B cell (primary cell): ENCODE data around the gene ZBTB44. TPM values are rescaled to one million over a fixed set of nuclear protein-coding genes. Genes with fewer than 3 reads are reported as not detected.

Source experiments
- ATAC-seq: fragments of 200-7000 bp; cut with Tn5 transposase; one replicate; pipeline ENCODE4 v1.10.0; 2021; ENCODE audit warnings: low read depth, mild to moderate bottlenecking, moderate number of reproducible peaks, moderate library complexity
- CTCF ChIA-PET: fragments of 350-600 bp; sonication (Branson Sonifier 250); formaldehyde crosslinking; loops from one replicate; lab custom pipeline; 2021; ENCODE audit warnings: antibody characterized with exemption, inconsistent platforms; lab: Charles Lee
- POLR2A ChIA-PET: fragments of 350-600 bp; sonication (Branson Sonifier 250); formaldehyde crosslinking; loops from one replicate; lab custom pipeline; 2021; ENCODE audit warnings: antibody characterized with exemption; lab: Charles Lee
- DNase-seq: peaks from one replicate; pipeline ENCODE4 v3.0.0; 2013
- H2AFZ ChIP-seq: 2 replicates; pipeline ENCODE4 v1.6.1; 2012; ENCODE audit warnings: mild to moderate bottlenecking, low read depth, low read length; ENCODE audit not compliant: insufficient read depth, poor library complexity, severe bottlenecking
- H3K27ac ChIP-seq, 2 donors: 1 replicate in 1 of 2; 2 replicates in 1 of 2; pipeline ENCODE4 v1.5.1; 2012 to 2013; ENCODE audit warnings: low read length in 2 of 2, mild to moderate bottlenecking in 2 of 2, moderate library complexity in 1 of 2
- H3K27me3 ChIP-seq, 4 experiments: fragments of 200-600 bp in 1 of 4; sonication (generic) in 1 of 4; replicated peaks in 1 of 4; 1 replicate in 2 of 4; 2 replicates in 2 of 4; pipeline versions ENCODE4 v1.6.1 to v1.7.0; 2013 to 2016; ENCODE audit warnings: low read length in 3 of 4, mild to moderate bottlenecking in 2 of 4, mixed read lengths in 1 of 4, moderate library complexity in 1 of 4; ENCODE audit not compliant: insufficient read depth in 4 of 4, control insufficient read depth in 3 of 4; ENCODE audit errors: control extremely low read depth in 1 of 4
- H3K36me3 ChIP-seq, 2 experiments: replicated peaks in 1 of 2; 1 replicate in 1 of 2; 2 replicates in 1 of 2; pipeline versions ENCODE4 v1.6.1 to v1.7.1; 2013; ENCODE audit warnings: low read length in 1 of 2; ENCODE audit not compliant: insufficient read depth in 2 of 2, control insufficient read depth in 1 of 2; ENCODE audit errors: control extremely low read depth in 1 of 2, extremely low read depth in 1 of 2
- H3K4me1 ChIP-seq, 2 donors: fragments of 200-600 bp in 1 of 2; sonication (generic) in 1 of 2; 1 replicate in 1 of 2; 2 replicates in 1 of 2; pipeline versions ENCODE4 v1.5.1 to v1.6.1; 2013 to 2017; ENCODE audit warnings: low read length in 2 of 2; ENCODE audit not compliant: control insufficient read depth in 2 of 2, insufficient read depth in 2 of 2
- H3K4me2 ChIP-seq: replicated peaks from 2 replicates; pipeline ENCODE3; 2012; ENCODE audit warnings: mild to moderate bottlenecking, low read depth, low read length; ENCODE audit not compliant: poor library complexity, severe bottlenecking
- H3K4me3 ChIP-seq, 5 experiments: fragments of 200-600 bp in 1 of 5; sonication (generic) in 1 of 5; 1 replicate in 3 of 5; 2 replicates in 2 of 5; pipeline versions ENCODE4 v1.5.1 to v1.7.0; 2011 to 2016; ENCODE audit warnings: low read length in 4 of 5, mild to moderate bottlenecking in 4 of 5, low read depth in 2 of 5, control low read depth in 1 of 5, moderate library complexity in 1 of 5; ENCODE audit not compliant: insufficient read depth in 1 of 5; ENCODE audit errors: control extremely low read depth in 1 of 5, extremely low read depth in 1 of 5
- H3K79me2 ChIP-seq: fragments of 200-600 bp; sonication (generic); one replicate; pipeline ENCODE4 v1.6.0; 2016; ENCODE audit warnings: low read length; ENCODE audit not compliant: control insufficient read depth, insufficient read depth
- H3K9ac ChIP-seq: fragments of 200-600 bp; sonication (generic); 2 replicates; pipeline ENCODE4 v1.6.1; 2017; ENCODE audit warnings: mild to moderate bottlenecking, low read length, moderate library complexity
- H3K9me3 ChIP-seq, 3 donors: one replicate each; pipeline versions ENCODE4 v1.6.1 to v1.7.1; 2013; ENCODE audit warnings: low read length in 2 of 3; ENCODE audit not compliant: control insufficient read depth in 2 of 3, insufficient read depth in 1 of 3; ENCODE audit errors: control extremely low read depth in 1 of 3
- H4K20me1 ChIP-seq: 2 replicates; pipeline ENCODE4 v1.6.0; 2012; ENCODE audit warnings: mild to moderate bottlenecking, low read length; ENCODE audit not compliant: insufficient read depth, control insufficient read depth, poor library complexity, severe bottlenecking
- H3K27ac Mint-ChIP-seq: one replicate; pipeline ENCODE4 v1.8.0; 2021; ENCODE audit warnings: mixed read lengths
- H3K27me3 Mint-ChIP-seq: one replicate; pipeline ENCODE4 v1.8.0; 2021; ENCODE audit warnings: mixed read lengths
- H3K4me1 Mint-ChIP-seq: one replicate; pipeline ENCODE4 v1.8.0; 2021; ENCODE audit warnings: mixed read lengths
- H3K4me3 Mint-ChIP-seq: one replicate; pipeline ENCODE4 v1.8.0; 2021; ENCODE audit warnings: mixed read lengths
- H3K9me3 Mint-ChIP-seq: one replicate; pipeline ENCODE4 v1.8.0; 2022; ENCODE audit warnings: mixed read lengths; ENCODE audit not compliant: insufficient read depth
- CTCF ChIP-seq: fragments of 200-600 bp; IDR thresholded peaks from one replicate; pipeline ENCODE4 v1.8.0; 2022; ENCODE audit warnings: antibody characterized with exemption, mild to moderate bottlenecking
- EZH2 ChIP-seq: IDR thresholded peaks from 2 replicates; pipeline ENCODE4 v1.6.1; 2012; ENCODE audit warnings: borderline replicate concordance, low read depth, mild to moderate bottlenecking, moderate library complexity, low read length; ENCODE audit not compliant: insufficient read depth, poor library complexity, severe bottlenecking
- WGBS: methylation state at CpG from one replicate; pipeline ENCODE4 v1.1.5; 2013; ENCODE audit warnings: missing lambda C conversion rate; ENCODE audit not compliant: insufficient coverage; 5-methylcytosine and 5-hydroxymethylcytosine counted together
- intact Hi-C: fragments of 100-400 bp; cut with micrococcal nuclease; formaldehyde crosslinking; loops from one replicate; pipeline ENCODE4 v1.10.0; 2022
- polyA minus RNA-seq: library from RNA; depleted of rRNA, polyadenylated mRNA; stranded (reverse); fragments of >200 nt; gene quantifications from 2 replicates; pipeline ENCODE4 v1.2.3, GENCODE V29; 2012
- polyA plus RNA-seq: library from polyadenylated mRNA; depleted of rRNA; stranded (reverse); fragments of >200 nt; gene quantifications from 2 replicates; pipeline ENCODE4 v1.2.3, GENCODE V29; 2012
- total RNA-seq, 2 donors: library from RNA; stranded (reverse); fragments of 120-200 nt in 1 of 2; gene quantifications; 1 replicate in 1 of 2; 2 replicates in 1 of 2; pipeline versions ENCODE4 v1.2.3 to v1.2.4, GENCODE V29; 2013 to 2022

The ZBTB44 gene
- total RNA-seq (89.4 and 102 TPM in 2 replicates), polyA plus RNA-seq (23.3 and 27.4 TPM in 2 replicates), polyA minus RNA-seq (47.2 and 47.5 TPM in 2 replicates)
- total RNA-seq (2013), result 43.0 TPM

DNA sequence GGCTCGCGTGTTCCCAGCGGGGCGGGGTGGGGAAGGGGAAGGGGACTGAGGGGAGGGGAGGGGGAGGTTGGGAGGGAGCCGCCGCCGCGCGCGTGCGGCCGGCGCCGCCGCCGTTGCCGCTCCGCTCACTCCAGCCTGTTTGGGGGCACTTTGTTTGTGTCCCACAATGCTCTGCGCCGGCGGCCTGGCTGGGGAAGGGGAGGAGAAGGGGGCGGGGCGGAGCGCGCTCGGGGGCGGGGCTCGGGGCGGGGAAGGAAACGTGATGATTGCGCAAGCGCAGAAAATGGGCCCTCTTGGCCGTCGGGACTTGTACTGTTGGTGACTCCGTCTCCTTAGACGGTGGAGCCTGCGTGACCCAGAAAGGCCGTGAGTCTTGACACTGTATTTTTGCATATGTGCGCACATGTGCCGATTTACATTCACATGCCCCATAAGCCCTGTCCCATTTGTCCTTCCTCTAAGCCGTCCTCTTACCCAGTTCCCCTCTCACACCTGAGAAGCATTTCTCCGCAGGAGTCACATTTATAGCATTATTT, at the start of gene ZBTB44:
ZBTB44 (minus strand) TSS at position 168 of the 536 bp plus-strand sequence. CDS start 53,044 bp downstream, outside the sequence.
- Mint-ChIP-seq H3K4me3 (peak within 1 kb of the TSS; percentile 97), H3K27ac (peak within 1 kb of the TSS; percentile 98), H3K4me1 (peaks cover 43% of the 10 kb centered on the region), H3K9me3 (no peaks in the 10 kb centered on the region), H3K27me3 (no peaks in the 10 kb centered on the region)
- H3K79me2 ChIP-seq, result peaks cover 44% of the 10 kb centered on the region
- H3K36me3 ChIP-seq, result no peaks in the 10 kb centered on the region
- H3K4me2 ChIP-seq, result peak within 1 kb of the TSS; percentile 90
- H3K4me3 ChIP-seq, result peak within 1 kb of the TSS; percentile 59 to 77 (median 72)
- peak within 1 kb of the TSS; percentile 82 for H2AFZ ChIP-seq
- H4K20me1 ChIP-seq, result peaks cover 9% of the 10 kb centered on the region
- H3K4me1 ChIP-seq, result peaks cover 14 to 24% of the 10 kb centered on the region in 2 donors
- no peaks in the 10 kb centered on the region for H3K27me3 ChIP-seq
- ChIA-PET CTCF (interaction anchor here (0.7 kb wide), 1 partner anchor 102 kb away, joined by 4 read pairs; no protein-coding TSS in a partner anchor), POLR2A (interaction anchor here (0.6 kb wide), 1 partner anchor 165 kb away, joined by 4 read pairs; no protein-coding TSS in a partner anchor)
- 0% methylated on average over 20 of the region's 42 CpGs for WGBS
- H3K9ac ChIP-seq, result peak within 1 kb of the TSS; percentile 77
- H3K9me3 ChIP-seq, result no peaks in the 10 kb centered on the region
- ATAC-seq (peak; percentile 76), DNase-seq (peak; percentile 94)
- no peak for TF ChIP-seq CTCF
- no peak for TF ChIP-seq EZH2
- H3K27ac ChIP-seq, result peak within 1 kb of the TSS; percentile 81 to 91
- intact Hi-C loops, result loop anchor here (1.0 to 10.0 kb wide), 5 partner anchors 150 to 1038 kb away; partner anchors contain the start of genes APLP2, NFRKB and SNX19

- Histone ChIP-seq H3K27me3 (no peaks in the 10 kb centered on the region), H3K36me3 (no peaks in the 10 kb centered on the region), H3K4me3 (no peak overlapping the region), H3K79me2 (no peaks in the 10 kb centered on the region), H3K9me3 (peaks cover 10 to 16% (median 12%) of the 10 kb centered on the region in 3 donors), H4K20me1 (no peaks in the 10 kb centered on the region), H3K4me2 (no peak overlapping the region), H3K4me1 (no peaks in the 10 kb centered on the region), H3K27ac (no peak overlapping the region), H3K9ac (no peak overlapping the region), H2AFZ (no peak overlapping the region)
- CTCF ChIA-PET, result interaction anchor here (1.0 kb wide), 1 partner anchor 10 kb away, joined by 3 read pairs; no protein-coding TSS in a partner anchor
- H3K9me3 Mint-ChIP-seq, result peaks cover 23% of the 10 kb centered on the region
- no peaks in the 10 kb centered on the region for H3K4me1 Mint-ChIP-seq
- DNase-seq, result no peak
- no peak overlapping the region for H3K4me3 Mint-ChIP-seq
- POLR2A ChIA-PET, result no interaction called here
- no peak overlapping the region for H3K27ac Mint-ChIP-seq
- peaks cover 4% of the 10 kb centered on the region for H3K27me3 Mint-ChIP-seq
- intact Hi-C loops, result no loop called here
- no peak for ATAC-seq
- no peak for TF ChIP-seq EZH2
- no peak for TF ChIP-seq CTCF
Observed at GRCh38 chr11:130359419-130359818, 44.7 kb upstream of the ZBTB44 start.
